Keratinocyte (primary cell): Measurements from ENCODE around the gene PTPN14.

Experiments used
- CTCF ChIP-seq, 3 experiments: IDR thresholded peaks in 1 of 3; conservative IDR thresholded peaks in 1 of 3; optimal IDR thresholded peaks in 1 of 3; 2 replicates in 2 of 3; 3 replicates in 1 of 3; pipeline versions ENCODE3 to v1.5.1; 2011; ENCODE audit warnings: low read length in 3 of 3, mild to moderate bottlenecking in 3 of 3, moderate library complexity in 2 of 3, control low read depth in 1 of 3, inconsistent platforms in 1 of 3; ENCODE audit not compliant: insufficient read depth in 2 of 3; ENCODE audit errors: extremely low read depth in 1 of 3
- EZH2 ChIP-seq: IDR thresholded peaks from one replicate; pipeline ENCODE4 v1.6.1; 2012; ENCODE audit warnings: inconsistent platforms, mild to moderate bottlenecking, low read length, moderate library complexity

- TF ChIP-seq CTCF (optimal IDR thresholded peaks at IDR 0.05 in 1 of 3, IDR thresholded peaks at IDR 0.05 in 1 of 3, conservative IDR thresholded peaks at IDR 0.05 in 1 of 3; ENCODE audit: extremely low read depth in 1 of 3, insufficient read depth in 2 of 3, low read length in 3 of 3) (no peak), EZH2 (no peak)
Measured at GRCh38 chr1:214423045-214423444, 128.4 kb downstream of the PTPN14 start.
